NCI-H524 treated with DMSO at 0.1 percent for 48 hours (cell line): Measurements from ENCODE around the gene CARMIL1.

ENCODE experiments used
- DNase-seq: peaks from one replicate; lab custom pipeline; 2025; lab: John Stamatoyannopoulos, UW

The CARMIL1 gene

DNA sequence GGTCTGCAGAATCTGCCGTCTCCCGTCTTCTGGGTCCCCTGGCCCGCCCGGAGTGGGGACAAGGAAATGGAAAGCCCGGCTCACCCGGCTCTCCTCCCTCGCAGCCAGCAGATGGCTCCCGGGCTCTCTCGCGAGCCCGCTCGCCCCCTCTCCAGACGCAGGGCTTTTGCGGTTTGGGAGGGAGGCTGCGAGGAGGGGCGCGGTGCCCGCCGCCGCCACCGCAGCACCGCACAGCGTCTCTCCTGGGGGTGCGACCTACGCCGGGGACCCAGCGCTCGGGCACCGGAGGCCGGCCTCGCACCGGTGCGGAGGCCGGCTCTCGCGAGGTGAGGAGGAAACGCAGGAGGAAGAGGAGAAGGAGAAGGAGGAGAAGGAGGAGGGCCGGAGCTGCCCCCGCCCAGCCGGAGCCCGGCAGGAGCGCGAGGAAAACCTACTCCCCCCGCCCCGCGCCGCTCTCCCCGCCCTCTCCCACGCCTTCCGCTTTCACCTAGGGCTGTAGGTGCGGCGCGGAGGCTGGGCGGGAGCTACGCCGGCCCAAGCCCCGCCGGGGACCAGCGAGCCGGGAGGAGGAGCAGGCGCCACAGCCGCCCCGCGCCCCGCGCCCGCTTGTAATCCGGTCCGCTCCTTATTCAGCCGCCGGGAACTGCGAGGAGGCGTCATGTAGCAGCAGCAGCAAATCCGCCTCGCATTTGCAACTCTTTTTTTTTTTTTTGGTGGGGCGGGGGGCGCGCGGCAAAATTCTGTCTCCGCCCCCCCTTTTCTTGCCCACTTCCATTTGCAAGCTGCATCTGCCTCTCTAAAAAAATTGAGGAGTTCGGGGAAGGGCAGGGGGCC is at the start of gene CARMIL1:
TSS of gene CARMIL1 (plus strand) at position 461 of the 834 bp plus-strand sequence. CDS start 422 bp downstream, outside the sequence.
- peak; percentile 12 for DNase-seq

DNA sequence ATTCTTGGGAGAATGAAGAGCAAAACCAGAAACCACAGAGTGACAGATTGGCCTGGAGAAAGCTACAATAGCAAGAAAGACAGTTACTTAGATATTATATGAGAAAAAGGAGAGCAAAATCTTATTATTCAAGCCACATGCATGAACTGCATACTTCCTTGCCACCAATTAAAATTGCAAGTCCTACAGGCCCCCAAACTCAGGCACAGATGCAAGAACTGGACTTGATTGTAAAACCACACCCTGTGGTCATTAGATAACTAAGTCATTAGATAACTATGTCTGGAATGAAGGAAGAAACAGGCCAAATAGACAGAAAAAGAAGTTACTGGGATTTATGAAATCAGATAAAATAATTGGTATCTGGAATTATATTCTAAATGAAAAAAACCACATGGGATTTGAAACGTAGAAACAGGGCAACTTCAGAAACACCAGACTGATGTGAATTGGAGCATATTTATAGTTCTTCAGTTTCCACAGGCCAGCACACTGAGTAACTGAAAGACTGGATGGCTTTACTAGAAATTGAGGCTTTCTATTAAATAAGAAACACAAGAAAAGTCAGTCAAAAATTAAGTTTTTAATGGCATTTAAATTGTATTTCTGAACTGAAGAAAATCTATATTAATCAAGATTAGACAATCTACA is 49.4 kb upstream of the CARMIL1 start:
- DNase-seq: no peak

DNA sequence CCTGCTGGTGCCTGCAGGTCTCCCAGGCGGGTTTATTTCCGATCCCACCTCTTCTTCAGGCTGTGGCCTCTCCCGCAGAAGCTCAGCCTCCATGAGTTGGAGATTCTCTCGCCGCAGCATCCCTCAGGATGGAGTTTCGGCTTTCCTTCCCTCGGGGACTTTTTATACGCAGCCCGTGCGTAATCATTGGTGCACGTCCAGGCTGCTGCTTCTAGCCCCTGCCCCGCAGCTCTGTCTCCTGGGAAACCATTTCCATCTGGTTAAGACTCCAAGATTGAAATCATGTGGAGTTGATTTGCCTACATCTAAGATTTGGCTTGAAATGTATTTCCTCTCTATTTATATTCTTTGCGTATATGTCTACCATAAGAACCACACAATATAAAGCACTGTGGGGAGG is 46.7 kb upstream of the CARMIL1 start:
- DNase-seq: no peak

DNA sequence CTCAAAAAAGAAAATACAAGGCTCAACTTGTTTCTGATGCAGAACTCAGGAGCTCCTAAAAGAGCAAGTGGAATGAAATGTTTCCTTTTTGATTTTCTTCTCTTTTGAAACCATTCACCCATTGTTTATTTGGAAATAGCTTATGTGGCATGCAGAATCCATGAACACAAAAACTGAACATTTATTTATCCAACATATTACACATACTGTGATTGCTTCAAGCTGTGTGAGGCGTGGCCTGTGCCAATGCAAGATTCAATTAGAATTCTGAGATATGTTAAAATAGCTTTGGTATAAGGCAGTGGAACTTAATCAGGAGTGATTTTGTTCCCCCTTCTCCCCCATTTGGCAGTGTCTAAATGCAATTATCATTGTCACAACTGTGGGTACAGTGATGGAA is 45.9 kb upstream of the CARMIL1 start:
- no peak for DNase-seq

GRCh38 chr6:25237579-25237978 is 41.6 kb upstream of the CARMIL1 start:
- DNase-seq: no peak

DNA sequence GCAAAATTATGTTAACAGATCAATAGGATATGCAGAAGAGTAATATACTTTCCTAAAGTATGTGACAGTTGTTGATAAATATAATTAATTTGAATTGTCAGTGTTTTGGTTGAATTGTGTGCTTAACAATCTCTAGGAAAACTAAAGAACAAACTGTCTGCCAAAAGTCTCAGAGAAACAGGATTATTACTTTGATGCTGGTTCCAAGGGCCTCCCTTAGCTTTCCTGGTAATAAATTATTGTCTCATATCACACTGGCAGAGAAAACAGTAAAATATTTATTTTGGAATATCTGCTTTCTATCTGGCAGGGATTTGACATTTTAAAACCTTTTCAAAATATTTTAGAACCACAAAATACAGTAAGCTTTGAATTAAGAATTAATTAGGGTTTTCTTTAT is 40.1 kb upstream of the CARMIL1 start:
- no peak for DNase-seq

DNA sequence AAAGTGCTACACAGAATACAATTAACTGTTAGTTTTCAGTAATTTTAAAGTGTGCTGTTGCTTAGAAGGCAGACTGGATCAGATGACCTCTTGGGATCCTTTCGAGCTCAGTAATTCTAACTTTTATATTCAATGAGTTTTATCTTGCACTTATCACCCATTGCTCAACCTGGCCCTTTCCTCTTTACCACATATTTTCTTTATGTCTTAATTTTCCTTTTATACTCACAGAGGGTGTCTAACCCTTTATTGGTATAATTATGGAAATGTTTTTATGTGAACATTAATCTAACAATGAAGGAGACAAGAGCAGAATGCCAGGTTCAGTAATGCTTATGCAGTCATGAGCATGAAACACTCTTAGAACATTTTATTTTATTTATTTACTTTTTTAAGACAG is 39.7 kb upstream of the CARMIL1 start:
- DNase-seq: no peak

DNA sequence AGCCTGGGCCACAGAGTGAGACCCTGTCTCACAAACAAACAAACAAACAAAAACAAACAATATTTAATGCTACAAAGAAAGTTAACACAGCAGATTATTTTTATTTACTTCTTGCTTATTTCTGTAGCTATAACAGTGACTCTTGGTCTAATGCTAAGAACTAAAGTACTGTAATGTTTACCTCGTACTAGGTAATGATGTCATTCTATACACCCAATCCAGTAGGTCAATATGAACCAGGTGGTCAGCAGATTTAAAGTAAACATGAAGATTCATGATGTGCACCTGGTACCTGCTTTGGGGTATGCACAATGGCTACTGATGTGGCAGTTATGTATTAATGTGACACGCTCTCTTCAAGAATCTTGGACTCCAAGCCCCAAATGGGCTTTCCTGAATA is 36.6 kb upstream of the CARMIL1 start:
- DNase-seq: no peak

- DNase-seq: no peak
These were observed 34.3 kb upstream of the CARMIL1 start for GRCh38 chr6:25244865-25245264.

DNA sequence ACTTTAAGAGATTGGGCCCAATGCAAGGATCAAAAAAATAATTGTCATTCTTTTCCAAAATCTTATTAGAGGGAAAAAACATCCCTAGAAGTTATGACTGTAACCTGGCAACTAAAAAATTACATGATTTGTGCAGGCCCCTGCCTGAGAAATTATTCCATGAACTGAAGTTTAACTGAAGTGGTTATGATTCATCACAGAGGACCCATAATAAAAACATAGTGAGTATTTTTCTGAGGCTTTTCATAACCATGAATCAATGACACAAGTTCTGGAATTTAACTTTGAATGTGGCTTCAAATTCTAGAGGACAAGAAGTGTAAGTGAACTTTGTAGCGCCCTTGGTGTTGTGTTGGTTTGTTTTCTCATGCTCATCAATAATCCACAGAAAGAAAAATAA is 31.1 kb upstream of the CARMIL1 start:
- no peak for DNase-seq

GRCh38 chr6:25249133-25249532 is 30.0 kb upstream of the CARMIL1 start:
- DNase-seq: no peak

DNA sequence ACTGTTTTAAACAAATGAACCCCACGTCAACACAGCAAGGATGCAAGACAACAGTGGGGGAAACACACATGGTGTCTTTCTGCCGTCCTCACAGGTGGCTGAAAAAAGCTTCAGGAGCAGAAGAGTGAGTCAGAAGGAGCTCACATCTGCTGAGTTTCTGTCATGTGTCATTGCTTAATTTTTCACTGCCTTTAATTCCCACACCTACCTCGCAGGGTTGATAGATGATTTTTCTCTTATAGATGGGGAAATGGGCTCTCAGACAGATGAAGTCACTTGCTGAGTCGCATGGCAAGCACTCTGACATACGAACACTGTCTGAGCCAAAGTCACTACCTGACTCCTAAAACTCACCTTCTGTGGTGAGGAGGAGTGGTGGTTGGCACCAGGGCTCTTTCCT is 28.3 kb upstream of the CARMIL1 start:
- DNase-seq: no peak

- no peak for DNase-seq
These were observed 27.7 kb upstream of the CARMIL1 start for GRCh38 chr6:25251426-25251825.

GRCh38 chr6:25253351-25253750 is 25.8 kb upstream of the CARMIL1 start:
- no peak for DNase-seq

GRCh38 chr6:25254671-25255070 is 24.5 kb upstream of the CARMIL1 start:
- DNase-seq: no peak

DNA sequence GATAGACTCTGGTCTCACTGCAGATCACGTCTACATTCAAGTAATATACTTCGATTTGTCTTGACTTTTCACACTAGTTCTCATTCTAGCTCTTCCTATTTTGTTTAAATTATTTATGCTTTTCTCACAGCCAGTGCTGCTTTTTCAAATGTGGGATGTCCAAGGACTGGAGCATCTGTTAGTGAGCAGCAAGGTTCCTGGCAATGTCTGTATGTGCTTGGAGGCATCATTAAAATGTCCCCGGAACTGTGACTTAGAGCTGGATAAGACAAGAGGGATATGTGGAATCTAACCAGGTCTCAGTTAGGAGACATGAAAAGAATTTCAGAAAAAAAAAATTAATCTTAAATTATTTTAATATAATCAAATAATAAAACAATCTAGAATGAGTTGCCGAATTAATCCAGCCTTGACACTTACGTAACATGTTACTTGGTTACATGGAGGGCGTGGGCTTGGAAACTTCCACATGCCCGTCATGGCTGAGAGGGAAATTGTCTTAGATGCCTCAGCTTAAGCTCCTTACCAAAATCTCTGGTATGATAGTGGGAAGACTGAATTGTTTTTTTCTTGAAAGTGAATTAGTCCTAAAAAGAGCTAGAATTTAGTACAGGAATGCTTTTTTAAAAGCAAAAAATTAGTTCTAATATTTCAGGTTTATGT is 21.4 kb upstream of the CARMIL1 start:
- DNase-seq: no peak

DNA sequence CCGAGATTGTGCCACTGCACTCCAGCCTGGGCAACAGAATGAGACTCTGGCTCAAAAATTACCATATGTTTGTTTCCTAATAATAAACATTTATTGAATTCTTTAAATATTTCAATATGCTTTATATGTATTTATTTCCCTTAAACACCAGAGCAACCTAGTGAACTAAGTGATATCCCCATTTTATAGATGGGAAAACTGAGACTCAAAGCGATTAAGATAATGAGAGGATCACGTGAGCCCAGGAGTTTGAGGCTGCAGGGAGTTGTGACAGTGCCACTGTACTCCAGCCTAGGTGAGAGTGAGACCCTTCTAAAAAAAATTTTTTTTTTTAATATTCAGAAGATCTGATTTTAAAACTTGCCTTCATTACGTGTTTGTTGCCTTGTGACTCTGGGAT is 19.4 kb upstream of the CARMIL1 start:
- DNase-seq: no peak

DNA sequence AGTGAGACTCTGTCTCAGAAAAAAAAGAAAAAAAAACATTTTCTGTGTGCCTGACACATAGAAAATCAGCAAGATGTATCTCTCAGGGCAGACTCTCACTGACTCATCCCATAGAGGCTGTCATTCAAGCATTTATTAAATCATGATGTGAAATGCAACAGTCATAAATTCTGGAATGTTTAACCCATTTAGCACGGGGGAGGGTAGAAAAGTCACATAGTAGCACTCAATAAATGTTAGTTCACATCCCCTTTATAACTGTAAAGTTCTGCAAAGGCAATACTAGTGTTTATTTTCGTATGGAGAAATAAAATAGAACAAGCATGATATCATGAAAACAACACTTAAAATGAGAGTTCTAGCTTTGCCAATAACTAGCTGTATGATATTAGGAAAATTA is 15.5 kb upstream of the CARMIL1 start:
- no peak for DNase-seq

DNA sequence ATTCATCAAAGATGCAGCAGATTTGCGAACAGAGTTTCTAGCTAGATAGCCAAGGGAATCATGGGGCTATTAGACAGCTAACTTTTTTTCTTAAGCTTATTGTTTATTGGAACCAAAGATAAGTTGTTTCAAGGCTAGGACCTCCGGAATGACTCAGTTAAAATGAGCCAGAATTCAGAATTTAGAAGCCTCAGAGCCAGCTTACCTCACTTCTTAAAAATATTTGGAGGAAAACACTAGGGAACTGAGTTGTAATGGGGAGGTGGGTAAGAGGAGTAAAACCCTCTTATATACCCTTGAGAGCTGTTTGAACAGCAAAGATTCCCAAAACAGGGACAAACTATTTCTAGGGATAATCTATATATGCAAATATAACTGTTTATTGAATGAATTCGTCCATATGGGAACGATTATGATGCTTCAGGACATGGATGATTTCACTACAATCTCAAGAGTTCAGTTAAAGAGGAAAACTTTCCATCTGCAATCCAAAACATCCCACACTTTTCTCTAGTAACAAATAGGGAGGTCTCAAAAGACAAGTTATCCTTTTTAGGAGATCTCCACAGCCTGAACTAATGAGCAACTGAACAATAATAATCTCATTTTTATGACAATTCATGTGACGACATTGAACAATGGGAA is 12.6 kb upstream of the CARMIL1 start:
- no peak for DNase-seq

- no peak for DNase-seq
These were observed 11.5 kb upstream of the CARMIL1 start for GRCh38 chr6:25267662-25268061.

GRCh38 chr6:25270559-25270958 is 8.6 kb upstream of the CARMIL1 start:
- no peak for DNase-seq

GRCh38 chr6:25275436-25275835 is 3.7 kb upstream of the CARMIL1 start:
- no peak for DNase-seq

DNA sequence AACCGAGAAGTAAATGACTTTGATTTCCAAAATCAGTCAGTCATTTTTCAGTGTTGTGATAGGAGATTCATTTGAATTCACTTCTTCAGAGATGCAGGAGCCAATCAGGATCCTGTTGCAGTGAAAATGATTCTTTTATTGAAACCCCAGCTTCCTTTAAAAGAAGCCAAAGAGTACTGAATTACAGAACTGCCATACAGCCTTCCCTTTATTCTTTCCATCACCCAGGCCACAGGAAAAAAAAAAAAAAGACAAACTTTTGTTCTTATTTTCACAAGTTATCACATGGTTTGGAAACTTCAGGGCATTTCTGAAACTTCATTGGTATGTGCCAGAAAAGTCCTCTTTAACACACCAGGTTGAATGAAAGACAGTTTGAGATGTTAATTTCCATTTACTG is 1.8 kb upstream of the CARMIL1 start:
- DNase-seq: no peak
